HEK293T (cell line): Measurements from ENCODE around the gene OSBPL2.

ENCODE experiments used
- CTCF ChIA-PET: fragments of 350-600 bp; formaldehyde crosslinking; extraction: SDS; loops from one replicate; lab custom pipeline; 2021; ENCODE audit warnings: antibody characterized with exemption, inconsistent platforms; lab: Yijun Ruan, JAX
- POLR2A ChIA-PET: fragments of 350-600 bp; formaldehyde crosslinking; extraction: SDS; loops from one replicate; lab custom pipeline; 2020; ENCODE audit warnings: antibody characterized with exemption, inconsistent platforms; lab: Yijun Ruan, JAX
- DNase-seq: peaks from one replicate; pipeline ENCODE4 v3.0.0; 2012; ENCODE audit warnings: mixed read lengths; ENCODE audit errors: extremely low spot score
- ARNT ChIP-seq: fragments of 450-650 bp; IDR thresholded peaks from 2 replicates; pipeline ENCODE4 v1.6.1; 2017; ENCODE audit warnings: mild to moderate bottlenecking
- BHLHE40 ChIP-seq: fragments of 450-650 bp; IDR thresholded peaks from 2 replicates; pipeline ENCODE4 v1.6.1; 2016; ENCODE audit warnings: mild to moderate bottlenecking, moderate library complexity, borderline replicate concordance
- CTBP1 ChIP-seq: fragments of 450-650 bp; IDR thresholded peaks from 2 replicates; pipeline ENCODE4 v1.6.1; 2016; ENCODE audit warnings: borderline replicate concordance
- ELF4 ChIP-seq: fragments of 450-650 bp; IDR thresholded peaks from 2 replicates; pipeline ENCODE4 v1.6.1; 2017; ENCODE audit warnings: antibody characterized with exemption
- FOXA1 ChIP-seq: fragments of 450-650 bp; IDR thresholded peaks from 2 replicates; pipeline ENCODE4 v1.6.1; 2016; ENCODE audit warnings: mild to moderate bottlenecking
- FOXK2 ChIP-seq: fragments of 450-650 bp; IDR thresholded peaks from 2 replicates; pipeline ENCODE4 v1.6.1; 2016; ENCODE audit warnings: mild to moderate bottlenecking
- FOXM1 ChIP-seq: fragments of 450-650 bp; IDR thresholded peaks from 2 replicates; pipeline ENCODE4 v1.6.1; 2017; ENCODE audit warnings: mild to moderate bottlenecking, borderline replicate concordance
- HDGF ChIP-seq: fragments of 450-650 bp; IDR thresholded peaks from 2 replicates; pipeline ENCODE4 v1.6.1; 2017; ENCODE audit warnings: antibody characterized with exemption, borderline replicate concordance
- L3MBTL2 ChIP-seq: fragments of 450-650 bp; conservative IDR thresholded peaks from 2 replicates; pipeline ENCODE4 v1.6.1; 2016; ENCODE audit warnings: mild to moderate bottlenecking
- LEF1 ChIP-seq: fragments of 450-650 bp; IDR thresholded peaks from 2 replicates; pipeline ENCODE4 v1.6.1; 2017; ENCODE audit warnings: mild to moderate bottlenecking, borderline replicate concordance
- NFRKB ChIP-seq: fragments of 450-650 bp; IDR thresholded peaks from 2 replicates; pipeline ENCODE4 v1.6.1; 2016; ENCODE audit warnings: mild to moderate bottlenecking, moderate library complexity
- SP1 ChIP-seq: fragments of 450-650 bp; IDR thresholded peaks from 2 replicates; pipeline ENCODE4 v1.6.1; 2017
- SUZ12 ChIP-seq: fragments of 450-650 bp; IDR thresholded peaks from 2 replicates; pipeline ENCODE4 v1.6.1; 2016; ENCODE audit warnings: mild to moderate bottlenecking
- TARDBP ChIP-seq: fragments of 450-650 bp; IDR thresholded peaks from 2 replicates; pipeline ENCODE4 v1.6.1; 2016
- ZNF384 ChIP-seq: fragments of 450-650 bp; IDR thresholded peaks from 2 replicates; pipeline ENCODE4 v1.6.1; 2016
- TF ChIP-seq, protein P1 (sequence below): fragments of 450-650 bp; IDR thresholded peaks from 2 replicates; pipeline ENCODE4 v1.6.1; 2016

OSBPL2 gene

DNA sequence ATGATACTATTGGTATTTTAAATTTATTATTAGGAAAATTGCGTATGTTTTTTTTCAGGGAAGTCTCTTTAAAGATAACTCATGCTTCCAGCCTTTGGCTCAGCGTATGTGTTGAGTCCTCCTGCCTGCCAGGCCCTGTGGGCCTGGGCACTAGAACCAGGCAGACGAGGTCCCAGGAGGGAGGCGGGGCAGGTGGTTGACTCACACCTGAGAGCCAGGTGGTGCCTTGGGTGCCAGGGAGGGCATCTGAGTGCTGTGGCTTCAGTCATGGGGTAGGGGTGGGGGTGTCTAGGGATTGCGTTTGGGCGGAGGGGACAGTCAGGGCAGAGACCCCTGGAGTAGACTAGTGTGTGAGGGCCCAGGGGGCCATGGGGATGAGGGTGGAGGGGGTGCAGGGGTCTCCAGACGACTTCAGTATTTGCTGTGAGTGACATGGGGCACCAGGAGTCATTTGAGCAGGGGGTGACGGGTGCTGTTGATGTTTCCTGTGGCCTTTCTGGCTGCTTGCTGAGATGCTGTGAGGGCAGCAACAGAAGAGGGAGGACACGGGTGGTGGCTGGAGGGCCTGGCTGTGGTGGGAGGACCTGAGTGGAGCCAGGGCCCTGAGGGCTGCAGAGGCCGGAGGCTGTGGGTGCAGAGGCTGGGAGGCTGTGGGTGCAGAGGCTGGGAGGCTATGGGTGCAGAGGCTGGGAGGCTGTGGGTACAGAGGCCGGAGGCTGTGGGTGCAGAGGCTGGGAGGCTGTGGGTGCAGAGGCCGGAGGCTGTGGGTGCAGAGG is 49.6 kb downstream of the OSBPL2 start:
- no peak for DNase-seq
- TF ChIP-seq ARNT (no peak), ELF4 (no peak), LEF1 (no peak), FOXA1 (no peak), FOXM1 (no peak), BHLHE40 (no peak), SUZ12 (no peak), NFRKB (no peak), L3MBTL2 (no peak), CTBP1 (no peak), HDGF (no peak), TARDBP (no peak), ZNF384 (no peak), SP1 (no peak), FOXK2 (no peak)
- TF ChIP-seq, protein P1, sequence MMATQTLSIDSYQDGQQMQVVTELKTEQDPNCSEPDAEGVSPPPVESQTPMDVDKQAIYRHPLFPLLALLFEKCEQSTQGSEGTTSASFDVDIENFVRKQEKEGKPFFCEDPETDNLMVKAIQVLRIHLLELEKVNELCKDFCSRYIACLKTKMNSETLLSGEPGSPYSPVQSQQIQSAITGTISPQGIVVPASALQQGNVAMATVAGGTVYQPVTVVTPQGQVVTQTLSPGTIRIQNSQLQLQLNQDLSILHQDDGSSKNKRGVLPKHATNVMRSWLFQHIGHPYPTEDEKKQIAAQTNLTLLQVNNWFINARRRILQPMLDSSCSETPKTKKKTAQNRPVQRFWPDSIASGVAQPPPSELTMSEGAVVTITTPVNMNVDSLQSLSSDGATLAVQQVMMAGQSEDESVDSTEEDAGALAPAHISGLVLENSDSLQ = no peak
- CTCF ChIA-PET = no interaction called here
- POLR2A ChIA-PET = no interaction called here

- POLR2A ChIA-PET = interaction anchor here (0.6 kb wide), 1 partner anchor 21 kb away, joined by 3 read pairs; no protein-coding TSS in a partner anchor
- DNase-seq = no peak
- TF ChIP-seq LEF1 = no peak
- TF ChIP-seq SP1 = no peak
- no peak for TF ChIP-seq SUZ12
- TF ChIP-seq ARNT = no peak
- CTCF ChIA-PET = no interaction called here
These were observed 50.3 kb downstream of the OSBPL2 start for GRCh38 chr20:62288535-62289105.

- no peak for DNase-seq
- ChIA-PET POLR2A (interaction anchor here (0.6 kb wide), 1 partner anchor 22 kb away, joined by 3 read pairs; no protein-coding TSS in a partner anchor), CTCF (no interaction called here)
- TF ChIP-seq TARDBP (no peak), SP1 (no peak), HDGF (no peak), FOXA1 (no peak), SUZ12 (no peak), ZNF384 (no peak), NFRKB (no peak), L3MBTL2 (no peak), FOXK2 (no peak), CTBP1 (no peak), ARNT (no peak), BHLHE40 (no peak), LEF1 (no peak), ELF4 (no peak), FOXM1 (no peak)
- TF ChIP-seq, protein P1 = no peak
These were observed 50.8 kb downstream of the OSBPL2 start for GRCh38 chr20:62289131-62289530.

DNA sequence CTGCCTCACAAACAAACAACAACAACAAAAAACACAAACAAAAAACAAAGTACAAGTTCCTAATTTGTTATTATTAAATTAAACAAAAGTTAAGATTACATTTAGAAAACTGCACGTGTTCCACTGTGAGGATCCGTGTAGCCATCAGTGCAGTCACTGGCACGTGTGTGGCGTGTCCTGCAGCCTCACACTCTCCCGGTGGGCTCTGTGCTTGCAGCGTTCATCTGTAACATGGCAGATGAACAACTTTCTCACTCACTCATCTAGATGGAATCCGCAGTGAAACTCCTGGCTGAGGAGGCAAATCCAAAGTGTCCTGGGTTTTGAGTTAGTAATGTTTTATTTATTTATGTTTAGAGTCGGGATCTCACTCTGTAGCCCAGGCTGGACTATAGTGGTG is 51.6 kb downstream of the OSBPL2 start:
- ChIA-PET CTCF (no interaction called here), POLR2A (no interaction called here)
- DNase-seq = no peak
- TF ChIP-seq SUZ12 (no peak), SP1 (no peak), ZNF384 (no peak), FOXK2 (no peak), HDGF (no peak), L3MBTL2 (no peak), ELF4 (no peak), NFRKB (no peak), LEF1 (no peak), BHLHE40 (no peak), FOXA1 (no peak), ARNT (no peak), FOXM1 (no peak), TARDBP (no peak), CTBP1 (no peak)
- TF ChIP-seq, protein P1 = no peak

DNA sequence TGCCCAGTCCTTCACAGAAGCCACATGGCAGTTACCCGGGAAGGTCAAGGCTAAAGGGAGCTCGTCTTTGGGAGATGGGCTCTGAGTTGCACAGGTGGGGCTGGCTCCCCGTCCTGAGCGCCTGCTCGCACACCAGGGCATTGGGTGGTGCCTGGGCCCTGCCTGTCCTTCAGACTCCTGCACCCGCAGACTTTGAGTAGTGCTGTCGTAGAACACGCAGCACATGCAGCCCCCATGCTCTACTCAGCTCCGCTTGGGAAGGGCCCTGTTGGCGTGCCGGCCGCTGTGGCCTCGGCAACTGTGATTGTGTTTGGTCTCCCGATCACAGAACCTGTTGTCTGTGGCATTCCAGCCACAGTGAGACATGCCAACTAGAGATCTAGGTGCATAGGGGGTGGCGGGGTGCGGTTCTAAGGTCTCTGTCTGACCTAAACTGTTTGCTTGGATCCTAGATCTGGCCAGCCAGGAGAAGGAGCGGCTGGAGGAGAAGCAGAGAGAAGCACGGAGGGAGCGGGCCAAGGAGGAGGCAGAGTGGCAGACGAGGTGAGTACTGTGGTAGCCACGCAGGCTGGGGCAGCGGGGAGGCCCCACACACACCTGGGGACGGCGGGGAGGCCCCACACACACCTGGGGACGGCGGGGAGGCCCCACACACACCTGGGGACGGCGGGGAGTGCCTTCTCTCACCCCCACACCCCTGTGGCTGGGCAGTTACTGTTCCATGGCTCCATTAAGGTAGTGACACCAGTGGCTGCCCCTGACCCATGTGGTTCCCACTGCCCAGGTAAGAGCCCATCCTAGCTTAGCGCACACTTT is 53.1 kb downstream of the OSBPL2 start:
- no peak for DNase-seq
- ChIA-PET POLR2A (interaction anchor here (0.9 kb wide), 1 partner anchor 11 kb away, joined by 3 read pairs; no protein-coding TSS in a partner anchor), CTCF (no interaction called here)
- TF ChIP-seq TARDBP (no peak), SUZ12 (no peak)
